Activated T-helper 2 cell treated with anti-CD3 and anti-CD28 coated beads, Interferon-gamma antibody, Interleukin-2, Interleukin-4, amounts not matched to agents 10 μg/mL and 5 μg/mL and 100 μg/mL, durations not matched to agents 14 hours and 24 hours and 36 hours (primary cell): ENCODE data around the gene MAGEA9B. TPM values are rescaled to one million over a fixed set of nuclear protein-coding genes. Genes with fewer than 3 reads are reported as not detected.
A peak's percentile ranks its signal among the peaks of the same experiment; 100 is the strongest.
"Not testable (repeated sequence)": the region's sequence is repeated elsewhere in the genome, so short reads cannot be mapped to it uniquely, and the experiment has no call there.

Experiments
- DNase-seq: peaks from one replicate; pipeline ENCODE4 v3.0.0; 2021; ENCODE audit warnings: low spot score
- H3K27ac Mint-ChIP-seq: one replicate; pipeline ENCODE4 v1.8.0; 2021; ENCODE audit warnings: mixed read lengths
- H3K27me3 Mint-ChIP-seq: one replicate; pipeline ENCODE4 v1.8.0; 2021; ENCODE audit warnings: low read depth, mixed read lengths
- H3K36me3 Mint-ChIP-seq: one replicate; pipeline ENCODE4 v1.8.0; 2021; ENCODE audit warnings: low read depth, mixed read lengths
- H3K4me1 Mint-ChIP-seq: one replicate; pipeline ENCODE4 v1.8.0; 2021; ENCODE audit warnings: low read depth, mixed read lengths
- H3K4me3 Mint-ChIP-seq: one replicate; pipeline ENCODE4 v1.8.0; 2021; ENCODE audit warnings: low read depth, mild to moderate bottlenecking, moderate library complexity, mixed read lengths
- H3K9me3 Mint-ChIP-seq: one replicate; pipeline ENCODE4 v1.8.0; 2021; ENCODE audit warnings: mixed read lengths
- intact Hi-C: fragments of 100-400 bp; cut with micrococcal nuclease; formaldehyde crosslinking; loops from one replicate; pipeline ENCODE4 v1.15.1; 2023
- total RNA-seq: library from RNA; stranded (reverse); gene quantifications from 2 replicates; pipeline ENCODE4 v1.2.3, GENCODE V29; 2022

Gene MAGEA9B
- total RNA-seq, 1 donor from 2014 or later, result not detected

- intact Hi-C loops, result no loop called here
- Mint-ChIP-seq H3K4me3 (no peak overlapping the region), H3K27me3 (no peaks in the 10 kb centered on the region), H3K27ac (no peak overlapping the region), H3K4me1 (peaks cover 21% of the 10 kb centered on the region), H3K36me3 (no peaks in the 10 kb centered on the region), H3K9me3 (no peaks in the 10 kb centered on the region)
- DNase-seq, result no peak
Observed at GRCh38 chrX:149567621-149568417, 19.4 kb downstream of the MAGEA9B start.

- Mint-ChIP-seq H3K4me3 (no peak overlapping the region), H3K36me3 (no peaks in the 10 kb centered on the region), H3K27me3 (no peaks in the 10 kb centered on the region), H3K27ac (no peak overlapping the region), H3K4me1 (peaks cover 1% of the 10 kb centered on the region), H3K9me3 (no peaks in the 10 kb centered on the region)
- intact Hi-C loops, result no loop called here
- no peak for DNase-seq
Observed at GRCh38 chrX:149563359-149563758, 23.9 kb downstream of the MAGEA9B start.

DNA sequence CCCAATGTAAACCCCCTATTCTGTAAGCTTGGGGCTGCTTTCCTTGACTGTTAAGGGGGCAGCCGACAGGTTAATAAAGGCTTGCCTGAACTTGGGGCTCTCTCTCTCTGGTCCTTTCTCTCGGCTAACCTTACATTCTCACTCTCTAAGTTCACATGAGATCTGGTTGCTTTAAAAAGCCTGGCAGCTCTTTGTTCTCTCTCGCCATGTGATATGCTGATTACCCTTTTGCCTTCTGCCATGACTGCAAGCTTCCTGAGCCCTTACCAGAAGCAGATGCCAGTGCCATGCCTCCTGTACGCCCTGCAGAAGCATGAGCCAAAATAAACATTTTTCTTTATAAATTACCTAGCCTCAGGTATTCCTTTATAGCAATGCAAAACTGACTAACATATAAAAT lies 32.0 kb downstream of the MAGEA9B start:
- DNase-seq, intact Hi-C loops, H3K4me3 Mint-ChIP-seq, H3K4me1 Mint-ChIP-seq, H3K36me3 Mint-ChIP-seq, H3K27ac Mint-ChIP-seq, H3K27me3 Mint-ChIP-seq, H3K9me3 Mint-ChIP-seq: not testable (repeated sequence)

DNA sequence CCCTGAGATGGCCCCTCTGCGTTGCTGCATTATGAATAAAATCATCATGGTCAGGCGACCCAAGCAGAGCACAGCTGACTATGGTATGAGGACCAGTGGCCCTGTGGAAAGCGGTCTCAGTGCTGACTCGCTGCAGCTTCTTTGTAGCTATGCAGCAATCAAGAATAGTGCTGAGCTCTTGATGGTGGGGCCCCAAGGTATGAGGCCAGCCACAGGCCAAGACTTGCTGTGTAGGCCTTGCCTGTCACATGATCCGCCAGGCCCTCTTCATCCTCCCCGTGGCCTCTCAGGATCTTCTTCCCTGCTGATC lies 35.4 kb downstream of the MAGEA9B start:
- H3K27ac Mint-ChIP-seq, H3K9me3 Mint-ChIP-seq, H3K36me3 Mint-ChIP-seq, H3K4me3 Mint-ChIP-seq, H3K4me1 Mint-ChIP-seq, intact Hi-C loops, H3K27me3 Mint-ChIP-seq, DNase-seq: not testable (repeated sequence)

DNA sequence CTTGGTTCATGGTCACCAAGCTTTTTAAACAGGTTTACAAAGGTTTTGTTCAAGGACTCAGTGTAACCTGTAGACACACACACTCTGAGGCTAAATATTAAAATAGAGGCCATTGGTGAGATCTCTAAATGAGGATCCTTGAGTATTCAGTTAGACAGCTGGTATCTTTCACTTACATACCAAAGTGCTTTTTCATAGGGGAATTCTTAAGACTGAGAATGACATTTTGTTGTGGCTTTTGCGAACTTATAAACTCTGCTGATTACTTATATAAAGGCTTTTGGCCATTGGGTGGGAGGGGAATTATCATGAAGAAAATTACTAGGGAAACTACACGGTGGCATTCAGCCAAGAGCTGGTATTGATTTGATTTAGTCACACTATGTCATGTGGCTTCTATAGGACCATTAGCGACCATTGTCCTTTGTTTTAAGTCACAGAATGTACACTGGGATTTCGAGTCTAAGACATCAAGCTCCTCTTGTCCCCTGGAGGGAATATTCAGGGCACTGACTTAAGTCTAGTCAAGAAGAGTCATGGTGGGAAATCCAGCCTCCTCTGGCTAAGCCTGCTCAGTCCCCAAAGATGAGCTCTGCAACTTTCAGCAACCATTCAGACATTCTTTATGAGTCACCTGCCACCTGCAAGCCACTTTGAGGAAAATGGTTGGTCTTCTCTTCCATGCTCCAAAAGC lies 35.9 kb downstream of the MAGEA9B start:
- intact Hi-C loops, H3K36me3 Mint-ChIP-seq, DNase-seq, H3K27ac Mint-ChIP-seq, H3K9me3 Mint-ChIP-seq, H3K4me1 Mint-ChIP-seq, H3K4me3 Mint-ChIP-seq, H3K27me3 Mint-ChIP-seq: not testable (repeated sequence)

DNA sequence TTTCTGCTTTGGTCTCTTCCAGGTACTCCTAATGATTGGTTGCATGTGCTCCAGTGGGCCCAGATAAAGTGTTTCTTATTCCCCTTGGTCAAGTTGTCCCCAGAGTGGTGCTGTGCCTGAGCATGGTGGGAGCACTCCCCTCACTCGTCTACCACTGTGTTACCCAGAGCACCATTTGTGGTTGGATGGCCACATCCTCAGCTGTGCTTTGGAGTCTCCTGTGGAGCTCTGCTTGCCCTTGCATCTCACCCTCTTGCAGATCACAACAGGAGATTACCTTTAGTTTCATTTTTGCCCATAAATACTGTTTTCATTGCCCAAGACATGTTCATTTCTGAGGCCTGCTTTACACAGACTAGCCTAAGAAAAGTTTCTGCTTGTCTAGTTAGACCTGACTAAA lies 36.8 kb downstream of the MAGEA9B start:
- H3K36me3 Mint-ChIP-seq, H3K4me1 Mint-ChIP-seq, H3K27me3 Mint-ChIP-seq, H3K4me3 Mint-ChIP-seq, H3K9me3 Mint-ChIP-seq, H3K27ac Mint-ChIP-seq, intact Hi-C loops: not testable (repeated sequence)
- peak; percentile 26 for DNase-seq

GRCh38 chrX:149549701-149550100 lies 37.6 kb downstream of the MAGEA9B start, which contains the start of gene HSFX3:
HSFX3 (minus strand) TSS chrX:149549924; CDS start chrX:149549852, 72 bp downstream.
- intact Hi-C loops, result loop anchor here (10.0 kb wide), 2 partner anchors 65 to 1145 kb away; partner anchors contain the start of gene MTMR1

DNA sequence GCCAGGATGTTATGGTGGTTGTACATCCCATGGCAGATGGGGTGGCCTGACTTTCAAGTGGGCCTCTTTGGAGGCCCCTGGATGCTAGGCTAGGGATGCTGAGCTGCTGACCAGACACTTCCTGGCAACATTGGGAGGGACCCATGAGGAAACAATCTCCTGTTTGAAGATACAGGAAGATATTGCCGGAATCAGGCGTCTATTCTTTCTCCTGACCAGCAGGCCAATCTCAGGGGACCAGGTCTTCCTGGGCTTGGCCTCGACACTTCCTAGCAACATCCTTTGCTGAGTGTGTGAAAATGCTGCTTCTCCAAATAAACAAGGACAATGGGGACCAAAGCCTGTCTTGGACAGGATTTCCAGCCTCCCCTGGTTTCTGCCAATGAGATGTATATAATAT lies 39.5 kb downstream of the MAGEA9B start:
- not testable (repeated sequence) for H3K9me3 Mint-ChIP-seq, H3K27me3 Mint-ChIP-seq, H3K4me3 Mint-ChIP-seq, DNase-seq, H3K36me3 Mint-ChIP-seq, H3K4me1 Mint-ChIP-seq, H3K27ac Mint-ChIP-seq
- intact Hi-C loops, result loop anchor here (10.0 kb wide), 2 partner anchors 67 to 1147 kb away; partner anchors contain the start of gene MTMR1

More at GRCh38 chrX:149549701-149550100, 37.6 kb downstream of the MAGEA9B start, which contains the start of gene HSFX3:
- not testable (repeated sequence) for DNase-seq, H3K4me1 Mint-ChIP-seq, H3K9me3 Mint-ChIP-seq, H3K4me3 Mint-ChIP-seq, H3K36me3 Mint-ChIP-seq, H3K27ac Mint-ChIP-seq, H3K27me3 Mint-ChIP-seq

DNA sequence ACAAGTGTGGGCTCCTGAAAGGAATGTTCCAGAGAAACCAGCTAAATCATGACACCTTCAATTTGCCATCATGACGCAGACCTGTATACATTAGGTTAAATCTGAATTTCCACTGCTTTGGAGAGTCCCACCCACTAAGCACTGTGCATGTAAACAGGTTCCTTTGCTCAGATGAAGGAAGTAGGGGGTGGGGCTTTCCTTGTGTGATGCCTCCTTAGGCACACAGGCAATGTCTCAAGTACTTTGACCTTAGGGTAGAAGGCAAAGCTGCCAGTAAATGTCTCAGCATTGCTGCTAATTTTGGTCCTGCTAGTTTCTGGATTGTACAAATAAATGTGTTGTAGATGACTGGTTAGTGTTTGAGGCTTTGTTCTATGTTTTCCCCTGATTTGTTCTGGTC lies 40.3 kb downstream of the MAGEA9B start:
- not testable (repeated sequence) for H3K9me3 Mint-ChIP-seq, H3K27ac Mint-ChIP-seq, H3K27me3 Mint-ChIP-seq, DNase-seq, H3K4me3 Mint-ChIP-seq, H3K4me1 Mint-ChIP-seq, H3K36me3 Mint-ChIP-seq
- intact Hi-C loops, result loop anchor here (10.0 kb wide), 2 partner anchors 68 to 1148 kb away; partner anchors contain the start of gene MTMR1

DNA sequence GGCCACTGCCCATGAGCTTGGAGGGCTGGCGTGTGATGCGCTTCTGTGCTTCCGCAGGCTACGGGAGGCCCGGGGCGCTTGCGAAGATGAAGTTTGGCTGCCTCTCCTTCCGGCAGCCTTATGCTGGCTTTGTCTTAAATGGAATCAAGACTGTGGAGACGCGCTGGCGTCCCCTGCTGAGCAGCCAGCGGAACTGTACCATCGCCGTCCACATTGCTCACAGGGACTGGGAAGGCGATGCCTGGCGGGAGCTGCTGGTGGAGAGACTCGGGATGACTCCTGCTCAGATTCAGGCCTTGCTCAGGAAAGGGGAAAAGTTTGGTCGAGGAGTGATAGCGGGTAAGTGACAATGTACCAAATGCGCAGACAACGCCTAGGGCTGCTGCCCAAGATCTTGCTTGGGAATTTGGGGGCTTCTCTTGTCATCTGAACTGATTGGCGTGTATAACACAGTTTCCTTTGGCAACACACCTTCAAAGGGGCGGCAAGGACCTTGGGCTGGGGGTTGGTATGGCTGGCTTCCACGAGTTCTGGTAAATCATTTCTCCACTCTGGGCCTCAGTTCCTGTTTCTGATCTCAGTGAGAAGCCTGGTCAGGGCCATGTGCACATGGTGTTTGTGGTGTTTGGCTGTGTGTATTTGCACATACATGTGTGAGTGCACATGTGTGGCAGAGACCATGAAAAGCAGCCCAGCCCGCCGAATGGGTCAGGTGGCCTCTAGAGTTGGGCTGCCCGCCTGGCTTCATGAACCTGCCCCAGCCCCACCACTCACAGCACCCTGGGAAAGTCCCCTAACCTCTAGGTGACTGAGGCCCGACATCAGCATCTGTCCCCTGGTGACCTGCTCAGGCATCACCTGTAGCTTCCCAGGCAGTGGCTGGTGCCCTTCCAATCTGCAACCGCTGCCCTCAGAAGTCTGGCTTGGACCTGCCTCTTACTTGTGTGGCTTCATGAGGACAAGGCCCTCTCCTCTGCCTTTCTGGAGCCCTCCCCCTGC lies 41.4 kb downstream of the MAGEA9B start:
- H3K36me3 Mint-ChIP-seq, DNase-seq, H3K4me3 Mint-ChIP-seq, H3K27me3 Mint-ChIP-seq, H3K4me1 Mint-ChIP-seq, H3K27ac Mint-ChIP-seq, H3K9me3 Mint-ChIP-seq: not testable (repeated sequence)
- intact Hi-C loops, result loop anchor here (10.0 kb wide), 2 partner anchors 69 to 1149 kb away; partner anchors contain the start of gene MTMR1

DNA sequence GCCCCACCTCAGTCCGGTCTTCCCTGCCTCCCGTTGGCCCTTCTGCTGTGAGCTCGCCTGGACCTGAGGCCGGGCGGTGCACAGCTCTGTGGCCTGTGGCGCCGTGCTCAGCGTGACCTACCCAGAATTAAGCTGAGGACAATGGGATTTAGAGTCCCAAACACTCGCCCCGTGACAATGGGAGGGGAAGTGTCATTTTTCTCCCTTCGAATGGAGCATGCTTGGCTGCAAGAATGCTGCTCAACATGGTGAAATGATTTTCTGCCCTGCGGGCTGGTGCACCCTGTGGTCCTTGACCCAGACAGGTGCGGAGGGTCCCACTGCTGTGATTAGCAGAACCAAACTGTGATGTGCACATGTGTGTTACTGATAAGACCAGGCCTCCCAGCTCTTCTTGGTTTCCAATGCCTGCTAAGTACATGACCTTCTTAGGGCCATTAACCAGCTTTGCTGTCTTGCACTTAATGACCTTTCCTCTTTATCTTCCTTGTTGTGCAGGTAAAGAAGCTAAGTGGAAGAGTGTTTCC lies 45.7 kb downstream of the MAGEA9B start:
- no peaks in the 10 kb centered on the region for H3K9me3 Mint-ChIP-seq
- DNase-seq, result no peak
- H3K27me3 Mint-ChIP-seq, result no peaks in the 10 kb centered on the region
- H3K4me1 Mint-ChIP-seq, result peaks cover 4% of the 10 kb centered on the region
- H3K4me3 Mint-ChIP-seq, result peak overlapping the region; percentile 99
- H3K27ac Mint-ChIP-seq, result peak overlapping the region; percentile 100
- peaks cover 7% of the 10 kb centered on the region for H3K36me3 Mint-ChIP-seq
- intact Hi-C loops, result loop anchor here (10.0 kb wide), 2 partner anchors 73 to 1153 kb away; partner anchors contain the start of gene MTMR1
